KMS-11 (cell line): ENCODE results near the gene TARS3.

Experiments used
- H2AFZ ChIP-seq: fragments of 200-600 bp; sonication (generic); 2 replicates; pipeline ENCODE4 v1.6.1; 2016; ENCODE audit warnings: antibody characterized with exemption, mixed run types, low read depth
- H3K27ac ChIP-seq: fragments of 200-600 bp; sonication (generic); 2 replicates; pipeline ENCODE4 v1.6.1; 2016; ENCODE audit warnings: mild to moderate bottlenecking, mixed run types
- H3K27me3 ChIP-seq: fragments of 200-600 bp; sonication (generic); 2 replicates; pipeline ENCODE4 v1.6.1; 2017; ENCODE audit warnings: mild to moderate bottlenecking, low read depth, mixed run types, moderate library complexity; ENCODE audit not compliant: insufficient read depth
- H3K36me3 ChIP-seq: fragments of 200-600 bp; sonication (generic); 2 replicates; pipeline ENCODE4 v1.6.1; 2017; ENCODE audit warnings: mild to moderate bottlenecking, mixed run types; ENCODE audit not compliant: insufficient read depth
- H3K4me1 ChIP-seq: fragments of 200-600 bp; sonication (generic); 2 replicates; pipeline ENCODE4 v1.6.1; 2016; ENCODE audit warnings: mild to moderate bottlenecking, low read depth, mixed run types; ENCODE audit not compliant: poor library complexity, severe bottlenecking
- H3K4me2 ChIP-seq: fragments of 200-600 bp; sonication (generic); 2 replicates; pipeline ENCODE4 v1.7.0; 2016; ENCODE audit warnings: mild to moderate bottlenecking, mixed run types
- H3K4me3 ChIP-seq: fragments of 200-600 bp; sonication (generic); IDR thresholded peaks from 2 replicates; pipeline ENCODE4 v1.6.1; 2017; ENCODE audit warnings: low read depth, low read length, mixed read lengths; ENCODE audit not compliant: insufficient read depth
- H3K79me2 ChIP-seq: fragments of 200-600 bp; sonication (generic); 2 replicates; pipeline ENCODE4 v1.6.1; 2016; ENCODE audit warnings: low read depth, mixed run types; ENCODE audit not compliant: insufficient read depth
- H3K9ac ChIP-seq: fragments of 200-600 bp; sonication (generic); 2 replicates; pipeline ENCODE4 v1.6.1; 2016; ENCODE audit warnings: mild to moderate bottlenecking, mixed run types
- H4K20me1 ChIP-seq: fragments of 200-600 bp; sonication (generic); 2 replicates; pipeline ENCODE4 v1.6.1; 2016; ENCODE audit warnings: mild to moderate bottlenecking, mixed run types; ENCODE audit not compliant: insufficient read depth
- TF ChIP-seq, protein P1 (sequence below): fragments of 200-600 bp; sonication (generic); conservative IDR thresholded peaks from 2 replicates; pipeline ENCODE4 v1.6.1; 2017; ENCODE audit warnings: low read depth, mild to moderate bottlenecking, antibody characterized with exemption, low read length, moderate library complexity, mixed read lengths

TARS3 gene

GRCh38 chr15:101611007-101611406 is 113.3 kb downstream of the TARS3 start:
- TF ChIP-seq, protein P1, sequence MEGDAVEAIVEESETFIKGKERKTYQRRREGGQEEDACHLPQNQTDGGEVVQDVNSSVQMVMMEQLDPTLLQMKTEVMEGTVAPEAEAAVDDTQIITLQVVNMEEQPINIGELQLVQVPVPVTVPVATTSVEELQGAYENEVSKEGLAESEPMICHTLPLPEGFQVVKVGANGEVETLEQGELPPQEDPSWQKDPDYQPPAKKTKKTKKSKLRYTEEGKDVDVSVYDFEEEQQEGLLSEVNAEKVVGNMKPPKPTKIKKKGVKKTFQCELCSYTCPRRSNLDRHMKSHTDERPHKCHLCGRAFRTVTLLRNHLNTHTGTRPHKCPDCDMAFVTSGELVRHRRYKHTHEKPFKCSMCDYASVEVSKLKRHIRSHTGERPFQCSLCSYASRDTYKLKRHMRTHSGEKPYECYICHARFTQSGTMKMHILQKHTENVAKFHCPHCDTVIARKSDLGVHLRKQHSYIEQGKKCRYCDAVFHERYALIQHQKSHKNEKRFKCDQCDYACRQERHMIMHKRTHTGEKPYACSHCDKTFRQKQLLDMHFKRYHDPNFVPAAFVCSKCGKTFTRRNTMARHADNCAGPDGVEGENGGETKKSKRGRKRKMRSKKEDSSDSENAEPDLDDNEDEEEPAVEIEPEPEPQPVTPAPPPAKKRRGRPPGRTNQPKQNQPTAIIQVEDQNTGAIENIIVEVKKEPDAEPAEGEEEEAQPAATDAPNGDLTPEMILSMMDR: no peak
- Histone ChIP-seq H3K27me3 (no peaks in the 10 kb centered on the region), H3K4me1 (no peaks in the 10 kb centered on the region), H3K79me2 (no peaks in the 10 kb centered on the region), H3K36me3 (no peaks in the 10 kb centered on the region), H3K4me3 (no peak overlapping the region), H2AFZ (no peak overlapping the region), H3K4me2 (no peak overlapping the region), H3K27ac (no peak overlapping the region), H3K9ac (no peak overlapping the region), H4K20me1 (no peaks in the 10 kb centered on the region)

DNA sequence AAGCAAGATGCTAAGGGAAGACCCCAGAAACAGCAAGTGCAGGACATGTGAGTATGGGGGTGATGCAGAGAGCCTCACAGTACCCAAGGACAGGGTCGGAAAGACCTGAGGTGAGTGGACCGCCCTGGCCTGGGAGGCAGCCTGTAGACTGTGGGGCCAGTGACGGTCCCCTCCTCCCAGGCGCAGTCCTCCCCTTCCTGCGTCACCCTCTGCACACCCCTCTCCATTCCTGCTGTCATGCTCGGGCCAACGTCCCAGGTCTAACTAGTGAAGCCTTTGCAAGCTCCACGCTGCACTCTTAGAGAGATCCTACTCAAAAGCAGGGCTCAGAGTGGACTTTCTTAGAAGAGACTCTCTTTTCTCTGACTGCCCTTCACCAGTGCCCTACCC is 113.7 kb downstream of the TARS3 start:
- no peaks in the 10 kb centered on the region for H3K27me3 ChIP-seq
- H3K4me3 ChIP-seq: no peak overlapping the region
- no peak overlapping the region for H3K9ac ChIP-seq
- H3K4me2 ChIP-seq: no peak overlapping the region
- H3K4me1 ChIP-seq: no peaks in the 10 kb centered on the region
- H4K20me1 ChIP-seq: no peaks in the 10 kb centered on the region
- TF ChIP-seq, protein P1: no peak
- no peak overlapping the region for H3K27ac ChIP-seq
- no peak overlapping the region for H2AFZ ChIP-seq
- no peaks in the 10 kb centered on the region for H3K36me3 ChIP-seq
- no peaks in the 10 kb centered on the region for H3K79me2 ChIP-seq

- Histone ChIP-seq H3K4me1 (no peaks in the 10 kb centered on the region), H2AFZ (no peak overlapping the region), H3K9ac (no peak overlapping the region), H3K27me3 (no peaks in the 10 kb centered on the region), H3K4me2 (no peak overlapping the region), H3K27ac (no peak overlapping the region), H3K36me3 (no peaks in the 10 kb centered on the region), H3K4me3 (no peak overlapping the region), H3K79me2 (no peaks in the 10 kb centered on the region), H4K20me1 (no peaks in the 10 kb centered on the region)
- TF ChIP-seq, protein P1: no peak
Observed at GRCh38 chr15:101609742-101610610, 114.3 kb downstream of the TARS3 start.

- Histone ChIP-seq H2AFZ (no peak overlapping the region), H3K27ac (no peak overlapping the region), H4K20me1 (no peaks in the 10 kb centered on the region), H3K79me2 (no peaks in the 10 kb centered on the region), H3K4me2 (no peak overlapping the region), H3K4me3 (no peak overlapping the region), H3K27me3 (no peaks in the 10 kb centered on the region), H3K9ac (no peak overlapping the region), H3K36me3 (no peaks in the 10 kb centered on the region), H3K4me1 (no peaks in the 10 kb centered on the region)
- TF ChIP-seq, protein P1: no peak
Observed at GRCh38 chr15:101608201-101608600, 116.1 kb downstream of the TARS3 start.
